Activated naive CD8-positive, alpha-beta T cell treated with anti-CD3 and anti-CD28 coated beads, Interleukin-2, amount 50 U/mL, for 24 hours (primary cell): Measurements from ENCODE around the gene TSPAN9.
A peak's percentile ranks its signal among the peaks of the same experiment; 100 is the strongest.

Source experiments
- ATAC-seq: fragments of 150-1000 bp; cut with Tn5 transposase; one replicate; pipeline ENCODE4 v1.10.0; 2021
- DNase-seq: peaks from one replicate; pipeline ENCODE4 v3.0.0; 2021
- H3K27ac Mint-ChIP-seq: one replicate; pipeline ENCODE4 v1.8.0; 2021; ENCODE audit warnings: mild to moderate bottlenecking, mixed read lengths
- H3K27me3 Mint-ChIP-seq: one replicate; pipeline ENCODE4 v1.8.0; 2021; ENCODE audit warnings: mixed read lengths
- H3K36me3 Mint-ChIP-seq: one replicate; pipeline ENCODE4 v1.8.0; 2021; ENCODE audit warnings: low read depth, mixed read lengths
- H3K4me1 Mint-ChIP-seq: one replicate; pipeline ENCODE4 v1.8.0; 2021; ENCODE audit warnings: mixed read lengths
- H3K4me3 Mint-ChIP-seq: one replicate; pipeline ENCODE4 v1.8.0; 2021; ENCODE audit warnings: mild to moderate bottlenecking, moderate library complexity, mixed read lengths
- H3K9me3 Mint-ChIP-seq: one replicate; pipeline ENCODE4 v1.8.0; 2021; ENCODE audit warnings: mixed read lengths

TSPAN9 gene

DNA sequence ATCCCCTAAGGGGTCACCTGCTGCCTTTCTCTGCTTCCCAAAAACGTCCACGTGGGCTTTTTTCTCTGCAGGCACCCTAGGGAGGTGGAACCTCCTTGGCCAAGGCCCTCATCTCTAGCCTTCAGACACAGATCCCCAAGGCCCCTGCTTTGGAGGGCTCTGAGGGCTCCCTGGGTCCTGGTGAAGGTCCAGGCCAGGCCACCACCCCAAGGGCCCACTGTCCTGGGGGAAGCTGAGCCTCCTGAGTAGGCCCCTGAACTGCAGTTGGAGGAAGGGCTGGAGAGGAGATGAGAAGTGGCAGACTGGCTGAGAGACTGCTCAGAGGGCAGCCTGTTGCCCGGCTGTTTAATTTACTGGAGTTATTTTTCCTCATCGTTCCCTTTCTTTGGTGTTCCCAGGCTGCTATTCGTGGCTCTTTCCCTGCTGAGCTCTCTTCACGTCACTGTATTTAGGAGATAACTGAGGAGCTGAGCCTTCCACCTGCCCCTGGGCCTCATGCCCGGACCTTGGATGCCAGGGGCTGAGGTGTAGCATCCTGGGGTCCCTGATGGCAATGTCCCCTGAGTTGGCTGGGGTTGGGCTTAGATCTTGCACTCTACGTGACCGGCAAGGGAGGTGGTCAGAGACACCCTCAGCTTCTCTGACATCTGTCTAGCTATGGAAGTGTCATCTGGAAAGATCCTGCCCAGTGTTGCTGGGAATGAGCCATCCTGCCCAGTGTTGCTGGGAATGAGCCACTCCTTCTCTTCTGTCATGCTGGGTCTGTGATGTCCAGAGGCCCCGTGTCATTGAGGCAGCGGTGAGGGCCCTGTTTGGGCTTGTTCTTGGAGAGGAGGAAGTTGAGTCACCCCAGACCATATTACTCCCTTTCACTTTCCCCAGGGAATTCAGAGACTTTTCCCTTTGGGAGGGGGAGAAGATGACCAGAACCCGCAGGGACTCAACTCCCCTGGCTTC, 139.8 kb downstream of the TSPAN9 start:
- Mint-ChIP-seq H3K4me3 (no peak overlapping the region), H3K27me3 (no peaks in the 10 kb centered on the region), H3K27ac (no peak overlapping the region), H3K36me3 (no peaks in the 10 kb centered on the region), H3K9me3 (no peaks in the 10 kb centered on the region), H3K4me1 (no peaks in the 10 kb centered on the region)
- ATAC-seq (no peak), DNase-seq (no peak)

DNA sequence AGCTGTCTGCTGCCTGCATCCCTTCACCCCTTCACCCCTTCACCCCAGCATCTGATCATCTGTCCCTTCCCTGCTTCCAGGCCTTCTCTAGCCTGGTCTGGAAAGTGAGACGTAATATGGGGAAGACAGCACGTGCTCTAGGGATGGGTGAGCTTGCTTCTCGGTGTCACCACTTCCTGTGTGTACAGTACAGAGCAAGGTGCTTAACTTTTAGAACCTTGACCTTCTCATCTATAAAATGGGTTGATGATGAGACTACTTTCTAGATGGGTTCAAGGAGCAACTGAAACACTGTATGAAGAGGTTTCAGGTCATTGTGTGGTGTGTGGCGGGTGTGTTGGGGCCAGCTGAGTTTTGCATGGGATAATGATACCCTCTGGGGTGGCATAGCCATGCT, 140.5 kb downstream of the TSPAN9 start:
- Mint-ChIP-seq H3K9me3 (no peaks in the 10 kb centered on the region), H3K36me3 (no peaks in the 10 kb centered on the region), H3K4me1 (no peaks in the 10 kb centered on the region), H3K27me3 (no peaks in the 10 kb centered on the region), H3K4me3 (no peak overlapping the region), H3K27ac (no peak overlapping the region)
- ATAC-seq = no peak
- DNase-seq = no peak

DNA sequence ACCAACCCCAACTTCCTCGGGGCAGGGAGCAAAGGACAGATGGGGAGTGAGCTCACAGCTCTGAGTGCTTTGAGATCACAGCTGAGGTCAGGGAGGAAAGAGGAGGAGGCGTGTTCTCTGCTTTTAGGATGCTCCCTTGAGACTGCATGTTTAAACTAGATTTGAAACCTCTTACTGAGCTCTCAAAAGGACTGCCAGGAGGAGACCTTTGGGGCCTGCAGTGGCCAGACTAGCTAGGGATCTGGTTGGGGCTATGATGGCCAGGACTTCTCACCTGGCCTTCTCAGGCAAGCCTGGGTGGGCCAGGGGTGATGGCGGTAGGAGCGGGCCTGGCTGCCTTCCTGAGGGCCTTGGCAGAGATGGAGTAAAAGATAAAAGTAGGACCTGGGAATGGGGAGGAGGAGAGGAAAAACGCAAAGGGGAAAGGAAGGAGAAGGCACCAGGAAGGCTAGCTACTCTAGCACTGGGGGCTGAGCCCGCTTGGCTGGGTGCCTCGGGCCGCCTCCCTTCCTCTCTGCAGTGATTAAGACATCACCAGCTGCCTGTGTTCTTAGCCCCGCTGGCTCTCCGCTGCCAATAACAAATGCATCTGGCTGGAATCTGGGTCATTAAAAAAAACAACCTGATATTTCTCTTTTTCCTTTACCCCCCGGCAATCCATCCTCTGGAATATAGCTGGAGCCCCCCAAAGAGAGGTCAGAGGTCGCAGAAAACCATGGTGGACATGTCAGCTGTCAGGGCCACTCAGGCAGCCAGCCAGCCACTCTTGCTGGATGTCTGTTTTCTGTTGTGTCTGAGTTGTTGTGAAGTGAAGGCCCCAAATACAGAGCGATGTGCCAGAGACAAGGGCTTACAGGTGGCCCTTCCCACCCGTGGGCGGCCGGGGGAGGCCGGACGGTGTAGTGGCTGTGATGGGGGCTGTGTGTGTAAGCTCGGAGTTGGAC, 141.3 kb downstream of the TSPAN9 start:
- Mint-ChIP-seq H3K36me3 (no peaks in the 10 kb centered on the region), H3K9me3 (no peaks in the 10 kb centered on the region), H3K4me3 (no peak overlapping the region), H3K4me1 (no peaks in the 10 kb centered on the region), H3K27ac (no peak overlapping the region), H3K27me3 (no peaks in the 10 kb centered on the region)
- DNase-seq (no peak), ATAC-seq (no peak)

DNA sequence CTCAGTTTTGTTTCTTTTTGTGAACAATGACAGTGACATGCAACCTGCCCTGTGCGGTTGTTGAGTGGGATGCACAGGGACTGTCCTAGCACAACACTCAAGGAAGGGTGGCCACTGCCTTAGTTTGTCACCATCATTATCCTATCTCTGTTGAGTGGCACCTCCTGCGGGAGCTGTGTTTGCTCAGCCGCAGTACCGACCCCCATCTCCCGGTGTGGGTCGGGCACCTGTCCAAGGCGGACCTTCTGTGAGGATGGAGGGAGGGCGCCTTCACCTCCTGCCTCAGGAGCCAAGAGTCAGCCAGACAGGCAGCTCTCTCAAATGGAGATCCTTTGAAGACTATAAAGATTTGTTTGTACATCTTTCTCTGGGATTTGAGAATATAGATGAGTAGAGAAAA, 142.1 kb downstream of the TSPAN9 start:
- no peaks in the 10 kb centered on the region for H3K36me3 Mint-ChIP-seq
- no peak overlapping the region for H3K27ac Mint-ChIP-seq
- ATAC-seq (no peak), DNase-seq (no peak)
- H3K4me1 Mint-ChIP-seq = no peaks in the 10 kb centered on the region
- H3K9me3 Mint-ChIP-seq = no peaks in the 10 kb centered on the region
- no peak overlapping the region for H3K4me3 Mint-ChIP-seq
- no peaks in the 10 kb centered on the region for H3K27me3 Mint-ChIP-seq

DNA sequence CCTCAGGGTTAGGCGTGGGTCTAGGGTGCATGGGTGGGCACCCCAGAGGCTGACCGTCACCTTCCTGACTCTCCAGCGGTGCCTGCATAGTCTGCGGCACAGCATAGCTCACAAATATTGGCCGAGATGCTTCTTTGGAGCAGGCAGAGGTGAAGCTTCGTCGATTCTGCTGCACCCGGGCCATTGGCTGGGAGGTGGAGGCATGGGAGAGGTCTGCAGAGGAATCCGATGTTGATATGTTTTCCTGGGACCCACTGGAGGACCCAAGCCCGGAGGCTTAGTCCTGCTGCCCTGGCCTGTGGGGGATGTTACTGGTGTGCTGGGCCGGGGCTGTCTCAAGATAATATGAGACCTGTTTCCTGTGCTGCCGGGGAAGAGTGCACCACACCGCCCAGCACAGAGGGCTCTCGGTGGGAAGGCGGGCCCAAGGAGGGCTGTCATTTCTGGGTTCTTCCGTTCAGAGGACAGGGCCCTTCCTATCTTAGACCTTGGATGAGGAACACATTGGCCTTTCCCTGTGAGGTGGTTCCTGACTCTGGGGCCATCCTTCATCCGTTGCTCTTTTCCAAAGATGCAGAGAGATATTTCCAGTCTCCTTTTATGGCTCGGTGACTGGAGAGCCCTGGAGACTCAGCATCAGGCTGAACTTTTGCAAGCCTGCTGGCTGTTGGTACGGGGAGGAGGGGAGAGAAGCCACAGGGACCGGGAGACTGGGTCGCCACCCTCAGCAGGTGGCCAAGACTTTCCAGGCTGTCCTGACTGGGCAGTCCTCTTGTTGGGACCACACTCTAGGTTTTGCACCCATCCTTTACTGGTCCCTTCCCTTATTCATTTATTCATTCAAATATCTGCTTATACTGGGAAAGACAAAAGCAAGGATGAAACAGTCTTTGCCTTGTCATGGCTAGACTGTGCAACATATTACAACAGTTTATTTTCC, 143.5 kb downstream of the TSPAN9 start:
- Mint-ChIP-seq H3K4me3 (no peak overlapping the region), H3K9me3 (no peaks in the 10 kb centered on the region), H3K27me3 (no peaks in the 10 kb centered on the region), H3K27ac (no peak overlapping the region), H3K36me3 (no peaks in the 10 kb centered on the region), H3K4me1 (no peaks in the 10 kb centered on the region)
- no peak for ATAC-seq
- no peak for DNase-seq

DNA sequence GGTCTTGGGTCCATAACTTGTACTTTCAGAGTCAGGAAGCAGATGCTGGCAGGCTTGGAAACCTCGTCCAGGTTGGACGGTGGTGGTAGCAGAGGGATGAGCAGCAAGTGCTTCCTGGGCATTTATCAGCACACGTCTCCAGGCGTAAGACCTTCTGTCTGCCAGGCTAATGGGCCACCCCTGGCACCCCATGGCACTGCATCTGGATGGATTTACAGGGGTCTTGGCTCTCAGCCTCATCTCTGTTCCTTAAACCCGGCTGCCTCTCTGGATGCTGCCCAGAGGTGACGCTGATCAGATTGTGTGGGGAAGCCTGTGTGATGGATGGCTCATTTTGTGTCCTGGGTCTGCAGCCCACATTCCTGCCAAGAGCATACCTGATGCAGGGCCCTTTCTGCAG, 145.1 kb downstream of the TSPAN9 start:
- Mint-ChIP-seq H3K4me3 (no peak overlapping the region), H3K9me3 (no peaks in the 10 kb centered on the region), H3K27ac (no peak overlapping the region), H3K27me3 (no peaks in the 10 kb centered on the region), H3K36me3 (no peaks in the 10 kb centered on the region), H3K4me1 (no peaks in the 10 kb centered on the region)
- DNase-seq (no peak), ATAC-seq (no peak)

DNA sequence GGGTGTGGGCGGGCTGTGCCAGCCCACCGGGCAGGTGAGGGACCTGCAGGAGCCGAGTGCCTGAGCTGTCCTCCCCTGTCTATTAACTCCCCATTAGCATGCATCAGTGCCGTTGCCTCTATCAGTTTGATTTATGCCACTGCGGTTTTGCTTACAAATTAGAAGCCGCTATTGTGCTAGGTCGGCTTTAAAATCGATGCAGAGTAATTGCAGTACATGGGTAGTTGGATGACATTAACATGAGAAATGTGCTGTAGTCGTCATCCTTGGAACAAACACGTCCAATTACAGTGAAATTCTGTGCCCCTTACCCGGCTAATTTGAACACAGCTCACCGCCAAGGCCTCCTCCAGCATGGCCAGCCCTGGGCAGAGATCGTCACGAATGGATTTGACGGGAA, 145.8 kb downstream of the TSPAN9 start:
- Mint-ChIP-seq H3K4me3 (no peak overlapping the region), H3K9me3 (no peaks in the 10 kb centered on the region), H3K36me3 (no peaks in the 10 kb centered on the region), H3K27me3 (no peaks in the 10 kb centered on the region), H3K4me1 (no peaks in the 10 kb centered on the region), H3K27ac (no peak overlapping the region)
- DNase-seq (no peak), ATAC-seq (no peak)

DNA sequence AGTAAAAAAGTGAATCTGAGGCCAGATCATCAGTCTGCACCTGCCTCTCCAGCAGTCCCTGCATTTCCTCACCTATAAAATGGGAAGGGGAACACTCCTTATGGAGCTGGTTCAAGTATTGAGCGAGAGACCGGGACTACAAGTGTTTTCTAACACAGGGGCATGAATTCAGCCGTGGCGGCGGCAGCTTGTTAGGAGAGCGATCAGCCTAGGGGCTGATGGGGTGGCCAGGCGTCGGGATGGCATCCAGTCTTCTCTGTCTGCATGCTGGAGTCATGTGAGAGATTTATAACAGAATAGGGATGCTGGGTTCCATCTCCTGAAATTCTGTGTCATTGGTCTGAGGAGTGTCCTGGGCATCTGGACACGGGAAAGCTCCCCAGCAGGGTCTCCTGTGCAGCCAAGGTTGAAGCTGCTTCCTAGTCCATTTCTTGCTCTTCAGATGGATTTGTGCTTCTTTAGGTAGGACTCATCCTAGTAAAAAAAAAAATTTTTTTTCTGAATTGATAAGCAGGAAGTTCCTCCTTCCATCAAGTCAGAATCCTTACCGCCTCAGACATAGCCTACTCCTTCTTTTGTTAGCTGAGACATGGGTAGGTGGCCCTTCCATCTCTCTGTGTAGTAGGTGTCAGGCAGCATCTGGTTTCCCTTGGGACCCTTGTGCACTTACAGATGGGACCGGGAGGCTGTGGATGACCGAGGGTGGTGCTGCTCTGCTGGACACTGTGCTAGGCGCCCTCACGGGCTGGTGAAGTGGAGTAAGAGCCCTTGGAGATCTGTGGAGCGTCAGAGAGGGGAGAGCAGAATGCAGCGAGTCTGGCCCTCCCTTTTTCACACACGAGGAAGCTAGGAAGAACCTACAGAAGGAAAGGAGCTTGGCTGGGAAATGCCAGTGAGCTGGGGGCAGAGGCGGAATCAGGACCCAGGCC, 146.7 kb downstream of the TSPAN9 start:
- no peak overlapping the region for H3K4me3 Mint-ChIP-seq
- no peaks in the 10 kb centered on the region for H3K27me3 Mint-ChIP-seq
- ATAC-seq (no peak), DNase-seq (no peak)
- H3K4me1 Mint-ChIP-seq = no peaks in the 10 kb centered on the region
- H3K36me3 Mint-ChIP-seq = no peaks in the 10 kb centered on the region
- no peak overlapping the region for H3K27ac Mint-ChIP-seq
- H3K9me3 Mint-ChIP-seq = no peaks in the 10 kb centered on the region

DNA sequence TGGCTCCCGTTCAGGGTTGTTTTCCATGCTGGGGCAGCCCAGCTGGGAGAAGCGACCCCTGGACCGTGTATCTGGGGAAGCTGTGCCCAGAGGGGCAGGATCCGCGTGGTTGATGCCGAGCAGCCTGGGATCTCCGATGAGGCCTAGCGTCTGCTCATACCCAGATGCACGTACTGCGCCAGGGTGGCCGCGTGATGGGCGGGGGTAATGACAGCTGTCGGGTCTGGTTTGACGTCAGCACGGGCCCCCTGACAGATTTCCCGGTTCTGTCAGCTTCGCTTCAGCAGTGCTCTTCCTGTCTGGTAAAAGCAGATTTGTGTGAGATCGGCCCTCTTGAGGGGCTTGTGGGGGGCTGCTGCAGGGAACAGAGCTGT, 147.3 kb downstream of the TSPAN9 start:
- Mint-ChIP-seq H3K4me1 (no peaks in the 10 kb centered on the region), H3K36me3 (no peaks in the 10 kb centered on the region), H3K27ac (no peak overlapping the region), H3K27me3 (no peaks in the 10 kb centered on the region), H3K4me3 (no peak overlapping the region), H3K9me3 (no peaks in the 10 kb centered on the region)
- ATAC-seq = no peak
- DNase-seq = no peak

DNA sequence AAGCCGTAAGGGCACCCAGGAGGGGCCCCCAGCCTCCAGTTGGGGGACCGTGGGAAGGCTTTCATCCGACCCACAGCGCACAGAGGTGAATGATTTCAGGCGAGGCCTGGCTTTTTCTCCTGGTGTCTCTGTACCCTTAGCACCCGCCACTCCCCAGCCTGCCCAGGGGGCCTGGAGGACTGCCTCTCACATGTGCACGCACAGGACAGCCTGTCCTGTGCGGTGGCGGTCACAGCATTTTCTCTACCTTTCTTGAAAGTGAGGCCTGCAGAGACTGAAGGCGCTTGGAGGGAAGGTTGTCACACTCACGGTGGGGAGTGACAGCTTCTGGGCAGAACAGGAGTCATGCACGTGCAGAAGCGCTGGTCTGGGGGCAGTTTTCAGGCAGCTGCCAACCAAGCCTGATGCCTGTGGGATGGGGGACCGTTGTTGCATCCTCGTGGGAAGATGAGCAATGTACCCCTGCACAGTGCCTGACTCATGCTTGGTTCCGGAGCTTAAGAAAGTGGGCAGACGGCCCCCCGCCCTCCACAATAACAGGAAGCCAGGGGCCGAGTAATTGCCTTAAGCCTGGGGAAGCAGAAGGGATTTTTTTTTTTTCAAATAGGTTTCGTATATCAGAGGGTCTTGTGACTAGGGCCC, 148.1 kb downstream of the TSPAN9 start:
- no peaks in the 10 kb centered on the region for H3K9me3 Mint-ChIP-seq
- DNase-seq = no peak
- no peaks in the 10 kb centered on the region for H3K36me3 Mint-ChIP-seq
- peaks cover 2% of the 10 kb centered on the region for H3K27me3 Mint-ChIP-seq
- H3K4me3 Mint-ChIP-seq = no peak overlapping the region
- ATAC-seq = peak; percentile 35
- no peak overlapping the region for H3K27ac Mint-ChIP-seq
- H3K4me1 Mint-ChIP-seq = no peaks in the 10 kb centered on the region

DNA sequence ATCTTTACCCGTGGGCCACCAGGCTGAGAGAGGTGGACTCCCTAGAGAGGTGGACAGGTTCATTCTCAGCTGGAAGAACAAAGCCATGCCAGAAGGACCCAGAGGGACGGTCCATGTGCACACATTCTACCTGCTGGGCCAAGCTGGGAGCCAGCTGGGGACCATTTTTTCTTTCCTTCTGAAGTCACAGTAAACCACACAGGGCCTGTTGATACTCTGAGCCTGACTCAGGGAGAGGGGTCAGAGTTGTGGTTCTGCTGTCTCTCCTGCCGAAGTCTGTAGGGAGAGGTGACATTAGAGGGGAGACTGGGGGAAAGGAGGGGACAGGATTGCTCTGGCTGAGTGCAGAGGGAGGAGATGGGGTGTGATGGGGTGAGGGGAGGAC, 148.6 kb downstream of the TSPAN9 start:
- peak; percentile 35 for ATAC-seq
- H3K27ac Mint-ChIP-seq = no peak overlapping the region
- no peaks in the 10 kb centered on the region for H3K9me3 Mint-ChIP-seq
- H3K4me1 Mint-ChIP-seq = no peaks in the 10 kb centered on the region
- DNase-seq = no peak
- H3K4me3 Mint-ChIP-seq = no peak overlapping the region
- no peaks in the 10 kb centered on the region for H3K36me3 Mint-ChIP-seq
- H3K27me3 Mint-ChIP-seq = peaks cover 2% of the 10 kb centered on the region

DNA sequence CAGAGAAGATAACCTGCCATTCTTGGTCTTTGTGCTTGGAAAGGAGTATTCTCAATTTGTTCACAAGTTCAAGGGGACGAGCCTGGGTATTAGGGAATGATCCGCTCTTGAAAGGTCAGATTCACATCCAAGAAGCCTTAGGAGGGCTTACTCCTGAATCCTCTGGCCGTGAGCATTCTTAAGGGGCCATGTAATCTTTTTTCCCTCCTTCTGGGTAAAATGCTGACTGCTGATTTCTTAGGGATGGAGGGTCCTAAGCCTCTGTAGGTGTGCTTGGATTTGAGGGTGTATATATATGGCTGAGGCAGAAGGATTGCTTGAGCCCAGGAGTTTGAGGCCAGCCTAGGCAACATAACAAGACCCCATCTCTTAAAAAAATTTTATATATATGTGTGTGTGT, 149.1 kb downstream of the TSPAN9 start:
- H3K36me3 Mint-ChIP-seq = no peaks in the 10 kb centered on the region
- H3K9me3 Mint-ChIP-seq = no peaks in the 10 kb centered on the region
- H3K4me1 Mint-ChIP-seq = no peaks in the 10 kb centered on the region
- DNase-seq = no peak
- H3K4me3 Mint-ChIP-seq = no peak overlapping the region
- peaks cover 2% of the 10 kb centered on the region for H3K27me3 Mint-ChIP-seq
- no peak overlapping the region for H3K27ac Mint-ChIP-seq
- no peak for ATAC-seq
